ENCODE measurements around the gene ZFC3H1.
"Not testable (repeated sequence)": the region's sequence is repeated elsewhere in the genome, so short reads cannot be mapped to it uniquely, and the experiment has no call there.

ZFC3H1 gene

GRCh38 chr12:71695782-71696181 is 32.1 kb upstream of the ZFC3H1 start:
- TF ChIP-seq POLR2AphosphoS5 (IDR thresholded peaks at IDR 0.05; ENCODE audit: low read depth, low read length) (no peak), TAF1 (IDR thresholded peaks at IDR 0.05; ENCODE audit: low read depth, low read length) (no peak)
- DNase-seq (ENCODE audit: insufficient read length, low spot score) (no peak), FAIRE-seq (no peak)

GRCh38 chr12:71694099-71694820 is 30.6 kb upstream of the ZFC3H1 start:
- peak; percentile 92 for TF ChIP-seq POU2F2 (IDR thresholded peaks at IDR 0.05; ENCODE audit: low read depth, low read length)
- no peak for TF ChIP-seq POLR2A (IDR thresholded peaks at IDR 0.05; ENCODE audit: low read depth, low read length)
- no peak for DNase-seq (ENCODE audit: insufficient read length, low spot score)
- peak; percentile 80 for FAIRE-seq

- not testable (repeated sequence) for DNase-seq (ENCODE audit: insufficient read length, low spot score)
- FAIRE-seq, result peak; percentile 76
Observed at GRCh38 chr12:71693651-71694050, 30.0 kb upstream of the ZFC3H1 start.

GRCh38 chr12:71693126-71693525 is 29.5 kb upstream of the ZFC3H1 start:
- no peak for TF ChIP-seq POLR2AphosphoS5 (IDR thresholded peaks at IDR 0.05; ENCODE audit: low read depth, low read length)
- no peak for TF ChIP-seq POLR2A (IDR thresholded peaks at IDR 0.05; ENCODE audit: low read depth, low read length)
- TF ChIP-seq SPI1 (IDR thresholded peaks at IDR 0.05; ENCODE audit: low read depth, low read length), result no peak
- no peak for TF ChIP-seq POU2F2 (IDR thresholded peaks at IDR 0.05; ENCODE audit: low read depth, low read length)
- TF ChIP-seq TAF1 (IDR thresholded peaks at IDR 0.05; ENCODE audit: low read depth, low read length), result no peak
- no peak for TF ChIP-seq PAX5 (IDR thresholded peaks at IDR 0.05; ENCODE audit: insufficient read depth, low read length, severe bottlenecking)
- no peak for FAIRE-seq
- no peak for DNase-seq (ENCODE audit: insufficient read length, low spot score)

GRCh38 chr12:71691504-71692129 is 28.0 kb upstream of the ZFC3H1 start:
- TF ChIP-seq POLR2A (IDR thresholded peaks at IDR 0.05; ENCODE audit: low read depth, low read length) (no peak), SPI1 (IDR thresholded peaks at IDR 0.05; ENCODE audit: low read depth, low read length) (no peak), PAX5 (IDR thresholded peaks at IDR 0.05; ENCODE audit: insufficient read depth, low read length, severe bottlenecking) (no peak), TAF1 (IDR thresholded peaks at IDR 0.05; ENCODE audit: low read depth, low read length) (no peak), POLR2AphosphoS5 (IDR thresholded peaks at IDR 0.05; ENCODE audit: low read depth, low read length) (no peak), POU2F2 (IDR thresholded peaks at IDR 0.05; ENCODE audit: low read depth, low read length) (no peak)
- DNase-seq (ENCODE audit: insufficient read length, low spot score) (no peak), FAIRE-seq (no peak)

GRCh38 chr12:71688961-71689570 is 25.4 kb upstream of the ZFC3H1 start:
- FAIRE-seq (peak; percentile 51), DNase-seq (ENCODE audit: insufficient read length, low spot score) (no peak)
- TF ChIP-seq SPI1 (IDR thresholded peaks at IDR 0.05; ENCODE audit: low read depth, low read length), result no peak
- no peak for TF ChIP-seq POU2F2 (IDR thresholded peaks at IDR 0.05; ENCODE audit: low read depth, low read length)
- no peak for TF ChIP-seq POLR2AphosphoS5 (IDR thresholded peaks at IDR 0.05; ENCODE audit: low read depth, low read length)
- no peak for TF ChIP-seq TAF1 (IDR thresholded peaks at IDR 0.05; ENCODE audit: low read depth, low read length)
- TF ChIP-seq PAX5 (IDR thresholded peaks at IDR 0.05; ENCODE audit: insufficient read depth, low read length, severe bottlenecking), result no peak
- TF ChIP-seq POLR2A (IDR thresholded peaks at IDR 0.05; ENCODE audit: low read depth, low read length), result no peak

GRCh38 chr12:71687172-71687571 is 23.5 kb upstream of the ZFC3H1 start:
- DNase-seq (ENCODE audit: insufficient read length, low spot score); FAIRE-seq: not testable (repeated sequence)

- FAIRE-seq (peak; percentile 35), DNase-seq (ENCODE audit: insufficient read length, low spot score) (no peak)
- TF ChIP-seq SPI1 (IDR thresholded peaks at IDR 0.05; ENCODE audit: low read depth, low read length) (no peak), POU2F2 (IDR thresholded peaks at IDR 0.05; ENCODE audit: low read depth, low read length) (no peak), POLR2A (IDR thresholded peaks at IDR 0.05; ENCODE audit: low read depth, low read length) (no peak), POLR2AphosphoS5 (IDR thresholded peaks at IDR 0.05; ENCODE audit: low read depth, low read length) (no peak), TAF1 (IDR thresholded peaks at IDR 0.05; ENCODE audit: low read depth, low read length) (no peak), PAX5 (IDR thresholded peaks at IDR 0.05; ENCODE audit: insufficient read depth, low read length, severe bottlenecking) (no peak)
Observed at GRCh38 chr12:71686658-71687025, 23.0 kb upstream of the ZFC3H1 start.

- peak; percentile 97 for FAIRE-seq
- peak; percentile 65 for DNase-seq (ENCODE audit: insufficient read length, low spot score)
- TF ChIP-seq POU2F2 (IDR thresholded peaks at IDR 0.05; ENCODE audit: low read depth, low read length) (peak; percentile 41; the same call in 1 of the 2 replicates), SPI1 (IDR thresholded peaks at IDR 0.05; ENCODE audit: low read depth, low read length) (no peak), POLR2A (IDR thresholded peaks at IDR 0.05; ENCODE audit: low read depth, low read length) (0 out of 2 replicates have a peak, but pooled peaks have one; percentile 15), POLR2AphosphoS5 (IDR thresholded peaks at IDR 0.05; ENCODE audit: low read depth, low read length) (peak; percentile 70; the same call in 1 of the 2 replicates), PAX5 (IDR thresholded peaks at IDR 0.05; ENCODE audit: insufficient read depth, low read length, severe bottlenecking) (peak; percentile 25), TAF1 (IDR thresholded peaks at IDR 0.05; ENCODE audit: low read depth, low read length) (no peak)
Observed at GRCh38 chr12:71685914-71686657, 22.4 kb upstream of the ZFC3H1 start, which contains the start of gene TMEM19. Gene TMEM19 (plus strand): TSS chr12:71686082. CDS start chr12:71686681, 599 bp downstream.

Data from GM12891 (cell line).